ENCODE results near the gene SYNDIG1. TPM values are rescaled to one million over a fixed set of nuclear protein-coding genes. Genes with fewer than 3 reads are reported as not detected.

SYNDIG1 gene
- total RNA-seq, 2 experiments from 2014 or later: not detected

DNA sequence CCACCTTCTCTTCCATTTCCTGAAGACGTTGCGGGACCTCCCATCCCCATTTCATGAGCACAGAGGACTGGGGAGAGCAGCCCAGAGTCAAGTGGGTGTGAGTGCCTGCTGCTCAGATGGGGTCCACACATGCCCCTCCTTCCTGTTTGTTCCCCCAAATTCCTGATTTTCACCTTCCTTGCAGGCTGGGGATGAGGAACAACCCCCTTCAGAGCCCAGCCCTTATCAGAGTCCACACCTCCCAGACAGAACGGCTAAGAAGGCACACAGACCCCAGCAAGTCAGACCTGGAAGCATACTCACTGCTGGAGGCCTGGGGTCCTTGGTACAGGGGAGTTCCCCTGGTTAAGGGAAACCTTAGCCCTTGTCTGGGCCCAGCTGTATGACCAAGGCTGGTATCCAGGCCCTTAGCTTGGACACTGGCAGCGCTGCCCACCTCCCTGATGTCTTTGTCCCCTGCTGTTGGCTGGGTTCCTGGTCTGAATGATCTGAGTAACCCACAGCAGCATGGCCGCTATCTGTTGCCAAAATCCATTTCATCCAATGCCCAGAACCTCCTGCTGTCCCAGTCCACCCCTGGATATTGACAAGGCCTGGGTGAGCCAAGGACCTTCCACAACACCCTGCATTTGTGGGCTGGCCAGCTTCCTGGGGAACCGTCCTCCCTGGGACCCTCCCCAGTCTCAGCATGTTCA lies 230.9 kb downstream of the SYNDIG1 start:
- peaks cover 4% of the 10 kb centered on the region for H3K27me3 Mint-ChIP-seq
- intact Hi-C loops (cut with micrococcal nuclease): no loop called here
- no peak overlapping the region for H3K4me3 Mint-ChIP-seq
- CTCF ChIA-PET: no interaction called here
- no peaks in the 10 kb centered on the region for H3K9me3 Mint-ChIP-seq
- H3K4me1 Mint-ChIP-seq (ENCODE audit: low read depth): no peaks in the 10 kb centered on the region
- H3K36me3 Mint-ChIP-seq: no peaks in the 10 kb centered on the region
- no peak for DNase-seq
- H3K27ac Mint-ChIP-seq: no peak overlapping the region
- POLR2A ChIA-PET: no interaction called here

DNA sequence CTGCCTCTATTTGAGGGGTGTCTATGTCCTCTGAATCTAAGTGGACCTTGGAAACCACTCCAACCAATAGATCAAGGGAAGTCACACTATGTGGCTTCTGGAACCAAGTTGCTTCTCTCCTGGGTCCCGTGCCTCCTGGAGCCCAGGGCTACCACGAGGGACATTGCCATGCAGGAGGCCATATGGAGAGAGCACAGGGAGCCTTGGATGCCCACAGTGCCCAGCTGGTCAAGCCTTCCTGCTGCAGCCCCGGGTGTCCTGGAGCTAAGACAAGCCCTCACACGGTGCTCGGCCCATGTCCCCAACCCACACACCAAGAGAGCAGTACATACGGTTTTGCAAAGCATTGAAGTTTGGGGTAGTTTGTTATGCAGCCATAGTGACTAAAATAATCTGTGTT lies 231.6 kb downstream of the SYNDIG1 start:
- H3K36me3 Mint-ChIP-seq: no peaks in the 10 kb centered on the region
- ChIA-PET POLR2A (no interaction called here), CTCF (no interaction called here)
- DNase-seq: no peak
- H3K27me3 Mint-ChIP-seq: peaks cover 3% of the 10 kb centered on the region
- intact Hi-C loops (cut with micrococcal nuclease): no loop called here
- no peaks in the 10 kb centered on the region for H3K9me3 Mint-ChIP-seq
- H3K4me3 Mint-ChIP-seq: no peak overlapping the region
- H3K4me1 Mint-ChIP-seq (ENCODE audit: low read depth): no peaks in the 10 kb centered on the region
- no peak overlapping the region for H3K27ac Mint-ChIP-seq

DNA sequence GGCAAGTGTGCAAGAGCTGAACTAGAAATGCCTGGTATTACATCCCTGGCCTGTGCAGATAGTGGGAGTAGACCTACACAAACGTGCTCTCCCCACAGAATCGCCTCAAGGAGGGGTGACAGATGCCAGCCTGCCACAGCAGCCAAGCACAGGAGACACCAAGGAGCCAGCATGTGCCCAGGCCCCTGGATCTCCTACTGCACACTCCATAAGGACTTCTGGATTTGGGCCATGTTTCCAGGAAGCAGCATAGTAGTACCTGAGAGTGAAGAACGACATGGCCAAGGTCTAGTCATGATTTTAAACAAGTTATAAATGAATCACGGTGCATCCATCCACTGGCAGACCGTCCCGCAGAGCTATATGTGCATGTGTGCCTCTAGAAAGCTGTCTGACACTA lies 232.2 kb downstream of the SYNDIG1 start:
- Mint-ChIP-seq H3K36me3 (no peaks in the 10 kb centered on the region), H3K4me1 (ENCODE audit: low read depth) (no peaks in the 10 kb centered on the region), H3K27me3 (no peaks in the 10 kb centered on the region), H3K9me3 (no peaks in the 10 kb centered on the region), H3K4me3 (no peak overlapping the region), H3K27ac (no peak overlapping the region)
- ChIA-PET POLR2A (no interaction called here), CTCF (no interaction called here)
- intact Hi-C loops (cut with micrococcal nuclease): no loop called here
- no peak for DNase-seq

DNA sequence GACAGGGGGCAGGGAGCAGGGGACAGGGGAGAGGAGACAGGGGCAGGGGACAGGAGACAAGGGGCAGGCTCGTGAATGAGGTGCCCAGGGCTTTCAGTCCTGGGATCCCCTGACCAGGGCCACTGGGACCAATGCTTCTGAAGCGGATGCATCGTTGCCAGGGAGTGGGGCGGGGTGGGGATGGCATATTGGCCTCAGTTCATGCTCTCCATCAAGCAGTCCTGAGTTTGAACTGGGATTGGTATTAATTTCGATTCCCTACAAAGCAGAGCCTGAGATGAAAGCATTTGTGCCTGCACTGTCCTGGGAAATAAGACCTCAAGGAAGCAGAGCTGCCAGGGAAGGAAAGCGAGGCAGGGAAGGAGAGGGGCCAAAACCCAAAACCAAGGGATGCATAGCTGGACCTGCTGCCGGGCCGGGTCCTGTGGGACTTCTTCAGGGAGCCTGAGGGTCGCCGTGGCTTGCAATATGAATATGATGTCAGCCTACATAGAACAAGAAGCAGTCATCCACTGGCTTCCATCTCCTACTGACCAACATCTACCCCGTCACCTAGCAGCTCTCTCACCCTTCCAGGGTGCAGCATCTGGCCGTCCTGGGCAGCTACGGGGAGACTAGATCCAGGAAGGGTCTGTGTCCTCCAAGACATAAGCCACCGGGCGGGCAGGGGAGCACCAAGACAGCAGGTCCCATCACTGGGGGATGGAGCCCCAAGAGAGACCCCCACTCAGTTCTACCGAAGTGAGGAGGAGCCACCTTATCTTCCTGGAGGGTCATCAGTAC lies 233.3 kb downstream of the SYNDIG1 start:
- Mint-ChIP-seq H3K4me1 (ENCODE audit: low read depth) (no peaks in the 10 kb centered on the region), H3K4me3 (no peak overlapping the region), H3K36me3 (no peaks in the 10 kb centered on the region), H3K27ac (no peak overlapping the region), H3K9me3 (no peaks in the 10 kb centered on the region), H3K27me3 (no peaks in the 10 kb centered on the region)
- CTCF ChIA-PET: no interaction called here
- intact Hi-C loops (cut with micrococcal nuclease): no loop called here
- no peak for DNase-seq
- POLR2A ChIA-PET: no interaction called here

DNA sequence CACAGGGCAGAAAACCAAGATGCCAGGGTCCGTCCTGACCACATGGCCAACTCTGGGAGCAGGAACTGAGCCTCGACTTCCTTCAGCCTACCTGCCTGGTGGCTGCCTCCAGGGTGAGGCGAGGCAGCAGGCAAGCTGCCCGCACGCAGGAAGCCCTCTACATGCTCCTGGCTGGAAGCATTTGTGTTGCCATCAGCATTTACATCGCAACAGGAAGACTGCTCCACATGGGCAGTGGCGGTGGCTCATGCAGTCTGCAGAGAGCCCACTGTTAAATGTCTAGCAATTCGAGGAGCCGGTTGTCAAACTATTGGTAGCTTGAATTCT lies 233.8 kb downstream of the SYNDIG1 start:
- POLR2A ChIA-PET: no interaction called here
- Mint-ChIP-seq H3K36me3 (no peaks in the 10 kb centered on the region), H3K9me3 (no peaks in the 10 kb centered on the region), H3K27ac (no peak overlapping the region), H3K27me3 (no peaks in the 10 kb centered on the region), H3K4me3 (no peak overlapping the region), H3K4me1 (ENCODE audit: low read depth) (no peaks in the 10 kb centered on the region)
- DNase-seq: no peak
- CTCF ChIA-PET: no interaction called here
- intact Hi-C loops (cut with micrococcal nuclease): no loop called here

DNA sequence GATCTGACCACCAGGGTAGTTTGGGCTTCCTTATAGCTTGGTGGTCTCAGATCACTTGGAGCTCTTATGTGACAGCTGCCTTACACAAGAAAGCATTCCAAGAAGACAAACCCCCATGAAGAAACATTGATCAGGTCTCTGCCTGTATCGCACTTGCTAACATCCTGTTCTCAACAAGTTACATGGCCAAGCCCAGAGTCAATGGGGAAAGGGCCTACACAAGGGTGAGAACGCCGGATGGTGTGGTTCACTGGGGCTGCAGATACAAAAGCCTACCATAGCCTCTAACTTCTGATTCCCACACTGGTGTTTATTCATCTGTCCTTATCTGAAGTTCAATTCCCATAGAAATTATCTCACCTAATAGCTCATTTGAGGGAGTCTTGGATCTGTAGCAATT lies 235.5 kb downstream of the SYNDIG1 start:
- CTCF ChIA-PET: interaction anchor here (0.9 kb wide), 1 partner anchor 9 kb away, joined by 4 read pairs; no protein-coding TSS in a partner anchor
- no peak overlapping the region for H3K4me3 Mint-ChIP-seq
- POLR2A ChIA-PET: no interaction called here

DNA sequence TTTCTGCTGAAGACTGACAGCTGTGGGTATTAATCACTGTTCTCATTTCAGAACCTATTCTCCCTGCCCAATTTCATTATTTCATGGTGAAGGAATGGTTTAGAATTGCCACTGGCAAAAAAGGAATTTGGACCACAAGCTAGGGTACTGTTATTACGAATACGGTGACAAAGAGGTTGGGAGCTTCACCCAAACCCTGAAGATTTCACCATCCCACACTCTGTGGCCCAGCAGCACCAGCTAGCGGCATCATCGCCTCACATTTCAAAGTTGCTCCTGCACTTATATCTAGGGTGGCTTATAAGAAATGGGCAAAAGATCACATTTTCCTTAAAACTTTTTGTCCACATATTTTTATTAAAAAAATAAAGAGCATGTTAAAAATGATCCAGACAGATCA lies 236.1 kb downstream of the SYNDIG1 start:
- no peak for DNase-seq
- intact Hi-C loops (cut with micrococcal nuclease): no loop called here
- POLR2A ChIA-PET: no interaction called here
- Mint-ChIP-seq H3K27me3 (no peaks in the 10 kb centered on the region), H3K4me1 (ENCODE audit: low read depth) (no peaks in the 10 kb centered on the region), H3K9me3 (no peaks in the 10 kb centered on the region), H3K36me3 (no peaks in the 10 kb centered on the region), H3K4me3 (no peak overlapping the region), H3K27ac (no peak overlapping the region)
- CTCF ChIA-PET: interaction anchor here (0.8 to 0.9 kb wide), 2 partner anchors 8 to 209 kb away, joined by 3 to 4 read pairs; no protein-coding TSS in a partner anchor

More for the DNA sequence above, 235.5 kb downstream of the SYNDIG1 start:
- Mint-ChIP-seq H3K9me3 (no peaks in the 10 kb centered on the region), H3K27ac (no peak overlapping the region), H3K36me3 (no peaks in the 10 kb centered on the region), H3K27me3 (no peaks in the 10 kb centered on the region), H3K4me1 (ENCODE audit: low read depth) (no peaks in the 10 kb centered on the region)
- no peak for DNase-seq
- intact Hi-C loops (cut with micrococcal nuclease): no loop called here

DNA sequence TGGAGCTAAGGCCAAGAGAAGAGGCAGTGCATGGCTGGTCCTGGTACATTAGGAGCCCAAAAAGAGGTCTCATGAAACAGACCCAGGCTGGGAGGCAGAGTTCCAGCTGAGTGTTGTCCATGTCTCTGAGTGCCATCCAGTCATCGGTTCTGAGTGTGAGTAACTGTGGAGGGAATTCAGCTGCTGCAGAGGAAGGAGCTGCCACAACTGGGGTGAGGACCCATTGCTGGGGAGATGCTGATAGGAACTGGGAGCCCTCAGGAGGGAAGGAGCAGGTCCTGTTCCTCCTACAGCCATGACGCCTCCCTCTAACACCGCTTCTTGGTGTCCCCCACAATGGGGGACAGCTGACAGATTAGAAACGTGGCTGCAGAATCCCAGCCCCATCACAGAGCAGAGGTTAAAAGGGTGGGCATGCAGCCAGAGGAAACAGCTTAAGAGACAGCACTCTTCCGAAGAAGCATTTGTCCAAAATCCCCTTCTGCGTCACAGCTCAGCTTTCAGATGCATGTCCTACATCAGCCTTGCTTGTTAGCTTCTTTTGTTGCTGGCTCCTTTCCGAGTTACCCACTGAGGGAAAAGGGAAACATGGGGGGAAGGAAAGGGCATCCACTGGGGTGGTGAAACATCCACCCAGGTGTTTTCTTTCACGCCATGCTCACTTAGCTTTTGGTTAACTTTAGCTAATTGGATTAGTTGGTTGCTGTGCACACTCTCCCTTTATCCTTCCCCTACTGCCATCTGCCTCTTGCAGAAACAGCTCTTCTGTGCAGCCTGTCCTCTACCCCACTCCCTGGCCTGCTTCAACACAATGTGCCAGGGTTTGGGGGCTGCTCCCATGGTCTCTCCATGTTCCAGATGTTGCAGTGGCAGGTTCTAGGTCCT lies 239.2 kb downstream of the SYNDIG1 start:
- H3K4me1 Mint-ChIP-seq (ENCODE audit: low read depth): no peaks in the 10 kb centered on the region
- H3K36me3 Mint-ChIP-seq: no peaks in the 10 kb centered on the region
- H3K4me3 Mint-ChIP-seq: no peak overlapping the region
- ChIA-PET POLR2A (no interaction called here), CTCF (no interaction called here)
- DNase-seq: no peak
- H3K27me3 Mint-ChIP-seq: peaks cover 7% of the 10 kb centered on the region
- H3K27ac Mint-ChIP-seq: no peak overlapping the region
- intact Hi-C loops (cut with micrococcal nuclease): no loop called here
- peaks cover 11% of the 10 kb centered on the region for H3K9me3 Mint-ChIP-seq

Measured in activated CD4-positive, alpha-beta memory T cell treated with anti-CD3 and anti-CD28 coated beads for 36 hours (primary cell).